Panc1 (cell line): ENCODE results near the gene RPS24. TPM values are rescaled to one million over a fixed set of nuclear protein-coding genes. Genes with fewer than 3 reads are reported as not detected.

Experiments
- ATAC-seq: fragments of 200-7000 bp; cut with Tn5 transposase; 2 replicates; pipeline ENCODE4 v1.9.1; 2020; ENCODE audit warnings: mild to moderate bottlenecking, moderate library complexity
- BruUV-seq: library from RNA; stranded (reverse); fragments of 400-500 nt; replicated peaks from 2 replicates; lab custom pipeline; 2021; lab: Mats Ljungman, UMichigan
- CTCF ChIA-PET: fragments of 300-600 bp; sonication (Branson Sonifier 250); formaldehyde crosslinking; loops from one replicate; lab custom pipeline; 2022; ENCODE audit warnings: antibody characterized with exemption; lab: Charles Lee
- POLR2A ChIA-PET: fragments of 300-600 bp; sonication (Branson Sonifier 250); formaldehyde crosslinking; loops from one replicate; lab custom pipeline; 2022; ENCODE audit warnings: antibody characterized with exemption; lab: Charles Lee
- DNase-seq: peaks from one replicate; pipeline ENCODE4 v3.0.0-alpha.2; 2010; ENCODE audit warnings: low read depth, low spot score
- H3K27ac ChIP-seq: 2 replicates; pipeline ENCODE4 v1.5.1; 2011; ENCODE audit warnings: mild to moderate bottlenecking, low read length, inconsistent platforms
- H3K27me3 ChIP-seq: fragments of 200-500 bp; sonication (Bioruptor generic); 2 replicates; pipeline ENCODE4 v1.6.0; 2014; ENCODE audit warnings: low read length, inconsistent platforms; ENCODE audit not compliant: control insufficient read depth, insufficient read depth
- H3K36me3 ChIP-seq: fragments of 200-500 bp; sonication (Bioruptor generic); 2 replicates; pipeline ENCODE4 v1.5.1; 2014; ENCODE audit warnings: inconsistent platforms, mild to moderate bottlenecking, low read length, moderate library complexity; ENCODE audit not compliant: control insufficient read depth, insufficient read depth
- H3K4me1 ChIP-seq: 2 replicates; pipeline ENCODE4 v1.5.1; 2011; ENCODE audit warnings: inconsistent platforms, mild to moderate bottlenecking, low read length, moderate library complexity; ENCODE audit not compliant: control insufficient read depth, insufficient read depth
- H3K4me3 ChIP-seq, 2 experiments: 2 replicates each; pipeline ENCODE4 v1.5.1; 2011 to 2012; ENCODE audit warnings: low read depth in 2 of 2, low read length in 2 of 2, mild to moderate bottlenecking in 2 of 2, inconsistent platforms in 1 of 2, moderate library complexity in 1 of 2
- H3K9me3 ChIP-seq: fragments of 200-500 bp; sonication (Bioruptor generic); 2 replicates; pipeline ENCODE4 v1.5.1; 2014; ENCODE audit warnings: low read depth, mild to moderate bottlenecking, inconsistent platforms, low read length, moderate library complexity; ENCODE audit not compliant: control insufficient read depth, insufficient read depth
- CTCF ChIP-seq: fragments of 450-650 bp; IDR thresholded peaks from 2 replicates; pipeline ENCODE4 v1.5.1; 2017; ENCODE audit warnings: mild to moderate bottlenecking
- POLR2AphosphoS5 ChIP-seq: IDR thresholded peaks from 2 replicates; pipeline ENCODE4 v1.6.1; 2012; ENCODE audit warnings: mild to moderate bottlenecking, low read depth, low read length, moderate library complexity
- REST ChIP-seq, 2 experiments: IDR thresholded peaks; 2 replicates each; pipeline ENCODE4 v1.6.1; 2011 to 2012; ENCODE audit warnings: low read depth in 2 of 2, control low read depth in 1 of 2, low read length in 1 of 2, mild to moderate bottlenecking in 1 of 2, moderate library complexity in 1 of 2; ENCODE audit not compliant: insufficient read depth in 1 of 2
- SIN3A ChIP-seq: IDR thresholded peaks from 2 replicates; pipeline ENCODE4 v1.6.1; 2012; ENCODE audit warnings: low read depth, mild to moderate bottlenecking, low read length, moderate library complexity, borderline replicate concordance; ENCODE audit not compliant: insufficient read depth
- TCF7L2 ChIP-seq: IDR thresholded peaks from 2 replicates; pipeline ENCODE4 v1.6.1; 2011; ENCODE audit warnings: mild to moderate bottlenecking, low read depth, low read length, inconsistent platforms
- in situ Hi-C: cut with HindIII; loops from 2 replicates; pipeline ENCODE4 v1.10.0; 2016; ENCODE audit warnings: low sequenced_read_pairs, low pct_unique_long_range_greater_than_20kb
- intact Hi-C: fragments of 100-400 bp; cut with micrococcal nuclease; formaldehyde crosslinking; loops from one replicate; pipeline ENCODE4 v1.10.0; 2022; ENCODE audit not compliant: unreplicated experiment
- total RNA-seq: library from RNA; stranded (reverse); gene quantifications from one replicate; pipeline ENCODE4 v1.2.1, GENCODE V29; 2021; ENCODE audit not compliant: unreplicated experiment

The RPS24 gene
- total RNA-seq, 1 experiment from 2014 or later = 1,400 TPM

GRCh38 chr10:77987671-77988255, 45.9 kb upstream of the RPS24 start:
- Histone ChIP-seq H3K9me3 (no peaks in the 10 kb centered on the region), H3K27ac (no peak overlapping the region), H3K4me1 (no peaks in the 10 kb centered on the region), H3K27me3 (no peaks in the 10 kb centered on the region), H3K4me3 (no peak overlapping the region), H3K36me3 (peaks cover 33% of the 10 kb centered on the region)
- in situ Hi-C loops (no loop called here), intact Hi-C loops (no loop called here)
- BruUV-seq = no TSS peak
- POLR2A ChIA-PET = interaction anchor here (0.7 kb wide), 1 partner anchor 1144 kb away, joined by 4 read pairs; no protein-coding TSS in a partner anchor
- TF ChIP-seq POLR2AphosphoS5 (no peak), SIN3A (no peak)
- DNase-seq (no peak), ATAC-seq (no peak)
- CTCF ChIA-PET = no interaction called here

GRCh38 chr10:77989081-77989724, 44.5 kb upstream of the RPS24 start:
- Histone ChIP-seq H3K4me1 (no peaks in the 10 kb centered on the region), H3K27me3 (no peaks in the 10 kb centered on the region), H3K4me3 (no peak overlapping the region), H3K27ac (no peak overlapping the region), H3K9me3 (no peaks in the 10 kb centered on the region), H3K36me3 (peaks cover 45% of the 10 kb centered on the region)
- ChIA-PET CTCF (interaction anchor here (0.7 kb wide), 1 partner anchor 139 kb away, joined by 3 read pairs; no protein-coding TSS in a partner anchor), POLR2A (no interaction called here)
- TF ChIP-seq TCF7L2 (no peak), POLR2AphosphoS5 (no peak), SIN3A (no peak), REST (IDR thresholded peaks at IDR 0.05; ENCODE audit: insufficient read depth in 1 of 2, low read depth in 2 of 2, low read length in 1 of 2) (no peak), CTCF (no peak)
- no TSS peak for BruUV-seq
- in situ Hi-C loops = no loop called here
- DNase-seq = no peak
- intact Hi-C loops = no loop called here
- ATAC-seq = no peak

- Histone ChIP-seq H3K9me3 (no peaks in the 10 kb centered on the region), H3K36me3 (peaks cover 23% of the 10 kb centered on the region), H3K27ac (no peak overlapping the region), H3K4me3 (no peak overlapping the region), H3K27me3 (no peaks in the 10 kb centered on the region), H3K4me1 (no peaks in the 10 kb centered on the region)
- no TSS peak for BruUV-seq
- POLR2A ChIA-PET = no interaction called here
- intact Hi-C loops = no loop called here
- in situ Hi-C loops = no loop called here
- CTCF ChIA-PET = no interaction called here
- no peak for TF ChIP-seq POLR2AphosphoS5
- no peak for TF ChIP-seq REST (IDR thresholded peaks at IDR 0.05; ENCODE audit: insufficient read depth in 1 of 2, low read depth in 2 of 2, low read length in 1 of 2)
- no peak for TF ChIP-seq TCF7L2
- TF ChIP-seq CTCF = no peak
- no peak for TF ChIP-seq SIN3A
- ATAC-seq = no peak
- no peak for DNase-seq
Observed at GRCh38 chr10:77993620-77994019, 40.0 kb upstream of the RPS24 start.
